Prostate gland (tissue), 2 donors: ENCODE data around the gene LDB2. TPM values are rescaled to one million over a fixed set of nuclear protein-coding genes. Genes with fewer than 3 reads are reported as not detected.

Experiments
- DNase-seq: peaks from one replicate; pipeline ENCODE4 v3.0.0-alpha.2; 2019; ENCODE audit warnings: low spot score
- H3K27ac ChIP-seq, 2 donors: fragments of 200-600 bp; sonication (generic); 2 replicates each; pipeline ENCODE4 v1.5.1; 2017 to 2019
- H3K27me3 ChIP-seq: fragments of 200-600 bp; sonication (generic); replicated peaks from 2 replicates; pipeline ENCODE4 v1.5.1; 2019; ENCODE audit not compliant: insufficient read depth
- H3K36me3 ChIP-seq, 2 donors: fragments of 200-600 bp; sonication (generic); 1 replicate in 1 of 2; 2 replicates in 1 of 2; pipeline versions ENCODE4 v1.5.1 to v1.8.1; 2017 to 2019
- H3K4me1 ChIP-seq: fragments of 200-600 bp; sonication (generic); replicated peaks from 2 replicates; pipeline ENCODE4 v1.5.1; 2019
- H3K4me3 ChIP-seq, 2 donors: fragments of 200-600 bp; sonication (generic); 2 replicates each; pipeline ENCODE4 v1.5.1; 2017 to 2019
- H3K9me3 ChIP-seq: fragments of 200-600 bp; sonication (generic); 2 replicates; pipeline ENCODE4 v1.5.1; 2017
- CTCF ChIP-seq, 4 experiments: fragments of 200-600 bp in 2 of 4; fragments of 450-650 bp in 2 of 4; sonication (generic) in 2 of 4; IDR thresholded peaks; 1 replicate in 3 of 4; 2 replicates in 1 of 4; pipeline ENCODE4 v1.5.1; 2016 to 2019; ENCODE audit warnings: antibody characterized with exemption in 4 of 4, mild to moderate bottlenecking in 2 of 4, moderate library complexity in 2 of 4
- POLR2A ChIP-seq: fragments of 450-650 bp; IDR thresholded peaks from one replicate; pipeline ENCODE4 v1.6.1; 2016; ENCODE audit warnings: antibody characterized with exemption, mild to moderate bottlenecking
- POLR2AphosphoS5 ChIP-seq: sonication (generic); formaldehyde crosslinking; IDR thresholded peaks from one replicate; pipeline ENCODE4 v1.6.1; 2017; ENCODE audit warnings: antibody characterized with exemption
- WGBS: methylation state at CpG from one replicate; pipeline ENCODE4 v1.1.5; 2018; 5-methylcytosine and 5-hydroxymethylcytosine counted together
- intact Hi-C: fragments of 100-400 bp; cut with DNase I; formaldehyde crosslinking; loops from one replicate; pipeline ENCODE4 v1.14.2; 2022
- total RNA-seq, 2 donors: library from RNA; depleted of rRNA; stranded (reverse); fragments of >200 nt; gene quantifications; one replicate each; pipeline ENCODE4 v1.1.0, GENCODE V29; 2016

LDB2 gene
- total RNA-seq, 2 donors from 2014 or later = 6.0 to 37.7 TPM

- no peak overlapping the region for H3K27ac ChIP-seq
Measured at GRCh38 chr4:16852228-16852627, 46.2 kb downstream of the LDB2 start.

GRCh38 chr4:16846540-16847117, 51.8 kb downstream of the LDB2 start:
- no peaks in the 10 kb centered on the region for H3K9me3 ChIP-seq
- 89% methylated on average over 2 of the region's 2 CpGs for WGBS
- no peaks in the 10 kb centered on the region for H3K27me3 ChIP-seq

More at GRCh38 chr4:16852228-16852627, 46.2 kb downstream of the LDB2 start:
- 56% methylated on average over 2 of the region's 2 CpGs for WGBS
- TF ChIP-seq POLR2AphosphoS5 (no peak), POLR2A (no peak), CTCF (IDR thresholded peaks at IDR 0.05) (no peak)
- no peaks in the 10 kb centered on the region for H3K4me1 ChIP-seq
- DNase-seq = no peak
- H3K9me3 ChIP-seq = no peaks in the 10 kb centered on the region
- intact Hi-C loops = no loop called here
- H3K36me3 ChIP-seq = no peaks in the 10 kb centered on the region
- no peaks in the 10 kb centered on the region for H3K27me3 ChIP-seq
- H3K4me3 ChIP-seq = no peak overlapping the region

GRCh38 chr4:16844816-16845586, 53.4 kb downstream of the LDB2 start:
- DNase-seq = no peak
- no peaks in the 10 kb centered on the region for H3K4me1 ChIP-seq
- no peaks in the 10 kb centered on the region for H3K27me3 ChIP-seq
- no peak for TF ChIP-seq POLR2A
- no peaks in the 10 kb centered on the region for H3K9me3 ChIP-seq
- intact Hi-C loops = no loop called here
- H3K36me3 ChIP-seq = no peaks in the 10 kb centered on the region
- no peak overlapping the region for H3K4me3 ChIP-seq
- 57% methylated on average over 6 of the region's 6 CpGs for WGBS
- no peak overlapping the region for H3K27ac ChIP-seq

More at GRCh38 chr4:16846540-16847117, 51.8 kb downstream of the LDB2 start:
- H3K4me1 ChIP-seq = no peaks in the 10 kb centered on the region
- DNase-seq = no peak
- no peak overlapping the region for H3K4me3 ChIP-seq
- intact Hi-C loops = no loop called here
- no peaks in the 10 kb centered on the region for H3K36me3 ChIP-seq
- TF ChIP-seq CTCF (IDR thresholded peaks at IDR 0.05) = no peak
- no peak overlapping the region for H3K27ac ChIP-seq

- no peak for TF ChIP-seq POLR2AphosphoS5
- TF ChIP-seq CTCF (IDR thresholded peaks at IDR 0.05) = no peak
- TF ChIP-seq POLR2A = no peak
Measured at GRCh38 chr4:16843831-16844508, 54.5 kb downstream of the LDB2 start.

GRCh38 chr4:16838226-16838875, 60.1 kb downstream of the LDB2 start:
- 73% methylated on average over 4 of the region's 4 CpGs for whole genome bisulfite sequencing
- Histone ChIP-seq H3K36me3 (no peaks in the 10 kb centered on the region), H3K4me1 (no peaks in the 10 kb centered on the region), H3K27ac (no peak overlapping the region), H3K27me3 (no peaks in the 10 kb centered on the region), H3K9me3 (no peaks in the 10 kb centered on the region), H3K4me3 (no peak overlapping the region)
- no peak for DNase-seq
- TF ChIP-seq CTCF (IDR thresholded peaks at IDR 0.05) (no peak), POLR2A (no peak), POLR2AphosphoS5 (no peak)
- intact Hi-C loops = no loop called here

More at GRCh38 chr4:16843831-16844508, 54.5 kb downstream of the LDB2 start:
- Histone ChIP-seq H3K27ac (no peak overlapping the region), H3K36me3 (no peaks in the 10 kb centered on the region), H3K4me3 (no peak overlapping the region), H3K27me3 (no peaks in the 10 kb centered on the region), H3K9me3 (no peaks in the 10 kb centered on the region), H3K4me1 (no peaks in the 10 kb centered on the region)
- DNase-seq = no peak
- 90% methylated on average over 6 of the region's 6 CpGs for WGBS
- intact Hi-C loops = no loop called here
